Ascending aorta (tissue), 2 donors: Measurements from ENCODE around the gene NTSR1. TPM values are rescaled to one million over a fixed set of nuclear protein-coding genes. Genes with fewer than 3 reads are reported as not detected.

Experiments
- DNase-seq, 2 donors: peaks; one replicate each; pipeline ENCODE4 v3.0.0-alpha.2; 2019; ENCODE audit warnings: low spot score in 2 of 2
- H3K27ac ChIP-seq, 2 donors: fragments of 200-600 bp; sonication (generic); one replicate each; pipeline ENCODE4 v1.5.1; 2016 to 2017; ENCODE audit warnings: mild to moderate bottlenecking in 1 of 2
- H3K27me3 ChIP-seq: fragments of 200-600 bp; sonication (generic); one replicate; pipeline ENCODE4 v1.5.1; 2017
- H3K36me3 ChIP-seq, 2 donors: fragments of 200-600 bp; sonication (generic); one replicate each; pipeline ENCODE4 v1.5.1; 2016
- H3K4me1 ChIP-seq, 2 donors: fragments of 200-600 bp; sonication (generic); one replicate each; pipeline ENCODE4 v1.5.1; 2016 to 2017; ENCODE audit warnings: mild to moderate bottlenecking in 1 of 2
- H3K4me3 ChIP-seq, 2 donors: fragments of 200-600 bp; sonication (generic); one replicate each; pipeline ENCODE4 v1.5.1; 2016 to 2017; ENCODE audit warnings: mild to moderate bottlenecking in 1 of 2
- H3K9me3 ChIP-seq, 2 donors: fragments of 200-600 bp; sonication (generic); one replicate each; pipeline ENCODE4 v1.5.1; 2016
- CTCF ChIP-seq, 3 experiments: fragments of 200-600 bp in 2 of 3; fragments of 450-650 bp in 1 of 3; sonication (generic) in 2 of 3; IDR thresholded peaks; one replicate each; pipeline ENCODE4 v1.5.1; 2016 to 2019; ENCODE audit warnings: antibody characterized with exemption in 3 of 3, mild to moderate bottlenecking in 1 of 3, moderate library complexity in 1 of 3
- intact Hi-C: fragments of 100-400 bp; cut with DNase I; formaldehyde crosslinking; loops from one replicate; pipeline ENCODE4 v1.15.1; 2023
- total RNA-seq: library from RNA; depleted of rRNA; stranded (reverse); fragments of >200 nt; gene quantifications from one replicate; pipeline ENCODE4 v1.1.0, GENCODE V29; 2016

NTSR1 gene
- total RNA-seq, 1 donor from 2014 or later, result not detected

DNA sequence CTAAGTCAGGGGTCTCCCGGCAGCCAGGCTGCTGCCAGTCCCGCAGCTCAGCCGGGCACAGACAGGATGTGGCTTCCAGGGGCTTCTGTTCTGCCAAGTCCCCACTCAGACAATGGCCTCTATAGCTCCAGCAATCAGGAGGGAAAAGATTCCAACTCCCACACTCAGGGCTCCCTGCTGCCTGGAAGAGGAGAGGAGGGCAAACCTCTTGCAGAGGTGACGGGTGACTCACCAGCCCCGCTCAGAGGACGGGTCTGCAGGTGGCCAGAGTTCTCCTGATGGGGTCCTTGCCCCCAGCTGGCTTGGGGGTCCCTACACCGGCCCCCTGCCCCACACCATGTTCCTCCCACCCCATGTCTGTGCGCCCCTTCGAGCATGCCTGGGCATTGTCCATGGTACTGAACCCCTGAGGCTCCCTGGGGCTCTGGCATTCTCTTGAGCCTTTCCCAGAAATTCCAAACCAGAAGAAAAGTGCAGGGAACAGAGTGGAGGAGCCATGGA lies 32.6 kb downstream of the NTSR1 start:
- no peak for DNase-seq
- H3K4me1 ChIP-seq, result no peaks in the 10 kb centered on the region

GRCh38 chr20:62741701-62742491 lies 33.3 kb downstream of the NTSR1 start:
- no peaks in the 10 kb centered on the region for H3K36me3 ChIP-seq
- H3K9me3 ChIP-seq, result no peaks in the 10 kb centered on the region
- intact Hi-C loops, result no loop called here
- no peaks in the 10 kb centered on the region for H3K27me3 ChIP-seq
- TF ChIP-seq CTCF (IDR thresholded peaks at IDR 0.05), result no peak
- DNase-seq, result no peak
- no peak overlapping the region for H3K27ac ChIP-seq
- H3K4me3 ChIP-seq, result no peak overlapping the region
- H3K4me1 ChIP-seq, result no peaks in the 10 kb centered on the region

More for the DNA sequence above, 32.6 kb downstream of the NTSR1 start:
- Histone ChIP-seq H3K27ac (no peak overlapping the region), H3K27me3 (no peaks in the 10 kb centered on the region), H3K4me3 (no peak overlapping the region), H3K9me3 (no peaks in the 10 kb centered on the region), H3K36me3 (no peaks in the 10 kb centered on the region)
- TF ChIP-seq CTCF (IDR thresholded peaks at IDR 0.05), result no peak
- intact Hi-C loops, result no loop called here

DNA sequence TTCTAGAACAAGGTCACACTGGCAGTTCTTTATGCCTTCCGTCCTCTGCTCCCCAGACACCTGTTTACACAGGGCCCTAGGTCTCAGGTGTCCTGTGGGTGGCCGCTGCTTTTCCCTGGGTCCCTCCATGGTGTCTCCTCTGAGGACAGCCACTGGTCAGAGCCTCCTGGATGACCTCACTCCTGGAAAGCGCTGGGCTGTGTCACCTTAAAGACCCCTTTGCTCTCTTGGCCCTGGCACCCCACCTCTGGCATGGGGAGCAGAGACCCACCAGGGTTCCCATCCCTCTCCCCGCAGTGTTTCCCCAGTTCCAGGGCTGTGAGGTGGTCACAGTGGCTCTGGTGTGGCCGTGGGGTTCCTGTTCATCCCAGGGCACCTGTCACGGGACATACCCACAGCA lies 33.9 kb downstream of the NTSR1 start:
- H3K27ac ChIP-seq, result no peak overlapping the region
- intact Hi-C loops, result no loop called here
- TF ChIP-seq CTCF (IDR thresholded peaks at IDR 0.05), result no peak
- DNase-seq, result no peak
- no peaks in the 10 kb centered on the region for H3K4me1 ChIP-seq
- no peaks in the 10 kb centered on the region for H3K36me3 ChIP-seq
- H3K9me3 ChIP-seq, result no peaks in the 10 kb centered on the region
- no peaks in the 10 kb centered on the region for H3K27me3 ChIP-seq
- no peak overlapping the region for H3K4me3 ChIP-seq

DNA sequence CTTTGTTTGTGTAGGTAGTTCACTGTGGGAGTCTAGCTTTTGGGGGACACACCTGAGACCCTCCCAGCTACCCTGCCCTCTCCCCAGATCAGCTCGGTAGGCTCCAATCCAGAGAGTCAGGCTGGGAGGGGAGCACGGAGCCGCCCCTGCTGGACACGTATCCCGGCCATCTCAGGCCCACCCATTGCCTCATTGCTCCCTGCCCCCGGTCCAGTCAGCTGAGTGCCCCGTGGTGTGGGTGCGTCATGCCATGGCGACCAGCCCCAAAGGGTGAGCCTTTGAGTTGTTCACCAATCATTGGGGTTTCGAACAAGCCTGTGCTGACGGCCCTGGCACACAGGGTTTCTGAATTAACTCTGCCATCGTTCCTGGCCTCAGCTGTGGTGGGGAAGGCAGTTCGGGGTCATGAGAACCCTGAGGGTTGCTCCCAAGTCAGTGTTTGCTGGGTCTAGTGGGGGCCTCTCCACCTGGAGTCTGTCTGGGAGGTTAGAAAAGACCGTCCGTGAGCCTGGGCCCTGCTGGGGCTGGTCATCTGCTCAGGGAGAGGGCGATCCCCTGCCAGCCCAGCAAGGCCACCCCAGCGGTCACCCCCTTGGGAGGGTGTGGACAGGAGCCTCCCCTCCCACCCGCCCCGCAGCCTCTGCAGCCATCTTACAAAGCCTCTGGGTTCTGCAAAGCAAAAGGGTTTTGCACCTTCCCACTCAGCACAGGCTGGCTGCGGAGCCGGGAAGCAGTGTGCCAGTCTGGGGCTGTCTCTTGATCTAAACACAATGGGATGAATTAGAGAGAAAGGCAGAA lies 34.5 kb downstream of the NTSR1 start:
- Histone ChIP-seq H3K4me3 (no peak overlapping the region), H3K9me3 (no peaks in the 10 kb centered on the region), H3K4me1 (no peaks in the 10 kb centered on the region), H3K36me3 (no peaks in the 10 kb centered on the region), H3K27ac (no peak overlapping the region), H3K27me3 (no peaks in the 10 kb centered on the region)
- no peak for TF ChIP-seq CTCF (IDR thresholded peaks at IDR 0.05)
- no peak for DNase-seq
- intact Hi-C loops, result no loop called here

DNA sequence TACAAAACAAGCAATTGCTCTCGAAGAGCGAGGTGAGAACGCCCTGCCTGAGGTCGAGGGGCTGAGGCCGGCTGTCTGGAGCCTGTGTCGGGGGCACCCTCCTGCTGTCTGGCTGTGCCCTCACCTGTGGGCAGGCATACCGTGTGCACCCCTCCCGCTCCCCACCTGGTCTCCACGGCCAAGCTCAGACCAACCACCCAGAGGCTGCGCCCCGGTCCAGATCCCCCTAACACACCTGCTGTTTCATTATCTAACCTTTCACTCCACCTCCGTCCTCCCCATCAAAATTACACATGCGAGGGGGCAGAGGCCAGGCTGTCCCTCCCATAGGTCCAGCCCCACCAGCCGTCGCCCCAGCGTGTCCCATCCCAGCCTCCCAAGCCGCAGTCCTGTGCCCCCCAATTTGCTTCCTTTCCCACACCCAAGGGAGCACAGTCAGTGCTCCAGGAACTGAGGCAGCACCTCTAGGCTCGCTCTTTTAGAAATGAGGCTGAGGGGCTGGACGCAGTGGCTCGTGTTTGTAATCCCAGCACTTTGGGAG lies 35.2 kb downstream of the NTSR1 start:
- H3K27me3 ChIP-seq, result no peaks in the 10 kb centered on the region
- H3K36me3 ChIP-seq, result no peaks in the 10 kb centered on the region
- DNase-seq, result no peak
- no peak overlapping the region for H3K27ac ChIP-seq
- no peaks in the 10 kb centered on the region for H3K4me1 ChIP-seq
- intact Hi-C loops, result no loop called here
- TF ChIP-seq CTCF (IDR thresholded peaks at IDR 0.05), result no peak
- no peaks in the 10 kb centered on the region for H3K9me3 ChIP-seq
- H3K4me3 ChIP-seq, result no peak overlapping the region
